ENCODE data around the gene ANO3.

The ANO3 gene

GRCh38 chr11:26583550-26583949 lies 251.6 kb downstream of the ANO3 start:
- H2AFZ ChIP-seq (ENCODE audit: low read length): no peak overlapping the region
- no peaks in the 10 kb centered on the region for H3K9me2 ChIP-seq (replicated peaks; ENCODE audit: low read depth, low read length)
- H4K20me1 ChIP-seq (ENCODE audit: insufficient read depth, low read length, poor library complexity, severe bottlenecking): no peaks in the 10 kb centered on the region
- H3K9me3 ChIP-seq (ENCODE audit: insufficient read depth, low read depth, low read length): no peaks in the 10 kb centered on the region
- no peaks in the 10 kb centered on the region for H3K79me2 ChIP-seq (ENCODE audit: insufficient read depth, low read length)
- no peaks in the 10 kb centered on the region for H3F3A ChIP-seq (ENCODE audit: low read depth)
- H3K4me3 ChIP-seq (ENCODE audit: low read length, poor library complexity, severe bottlenecking): no peak overlapping the region
- H3K4me1 ChIP-seq (ENCODE audit: insufficient read depth, low read length, poor library complexity, severe bottlenecking): no peaks in the 10 kb centered on the region
- H3K9ac ChIP-seq (ENCODE audit: low read depth, low read length, poor library complexity, severe bottlenecking): no peak overlapping the region
- no peaks in the 10 kb centered on the region for H3K27me3 ChIP-seq (ENCODE audit: insufficient read depth, low read length, poor library complexity, severe bottlenecking)
- H3K36me3 ChIP-seq (ENCODE audit: insufficient read depth, low read length): no peaks in the 10 kb centered on the region
- H3K4me2 ChIP-seq (ENCODE audit: low read depth, low read length, poor library complexity, severe bottlenecking): no peak overlapping the region
- TF ChIP-seq, protein P1, sequence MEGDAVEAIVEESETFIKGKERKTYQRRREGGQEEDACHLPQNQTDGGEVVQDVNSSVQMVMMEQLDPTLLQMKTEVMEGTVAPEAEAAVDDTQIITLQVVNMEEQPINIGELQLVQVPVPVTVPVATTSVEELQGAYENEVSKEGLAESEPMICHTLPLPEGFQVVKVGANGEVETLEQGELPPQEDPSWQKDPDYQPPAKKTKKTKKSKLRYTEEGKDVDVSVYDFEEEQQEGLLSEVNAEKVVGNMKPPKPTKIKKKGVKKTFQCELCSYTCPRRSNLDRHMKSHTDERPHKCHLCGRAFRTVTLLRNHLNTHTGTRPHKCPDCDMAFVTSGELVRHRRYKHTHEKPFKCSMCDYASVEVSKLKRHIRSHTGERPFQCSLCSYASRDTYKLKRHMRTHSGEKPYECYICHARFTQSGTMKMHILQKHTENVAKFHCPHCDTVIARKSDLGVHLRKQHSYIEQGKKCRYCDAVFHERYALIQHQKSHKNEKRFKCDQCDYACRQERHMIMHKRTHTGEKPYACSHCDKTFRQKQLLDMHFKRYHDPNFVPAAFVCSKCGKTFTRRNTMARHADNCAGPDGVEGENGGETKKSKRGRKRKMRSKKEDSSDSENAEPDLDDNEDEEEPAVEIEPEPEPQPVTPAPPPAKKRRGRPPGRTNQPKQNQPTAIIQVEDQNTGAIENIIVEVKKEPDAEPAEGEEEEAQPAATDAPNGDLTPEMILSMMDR (conservative IDR thresholded peaks at IDR 0.05; ENCODE audit: low read length): no peak
- TF ChIP-seq EZH2phosphoT487 (IDR thresholded peaks at IDR 0.05; ENCODE audit: borderline replicate concordance): no peak

- H3K79me2 ChIP-seq (ENCODE audit: insufficient read depth, low read length): no peaks in the 10 kb centered on the region
- no peak overlapping the region for H3K9ac ChIP-seq (ENCODE audit: low read depth, low read length, poor library complexity, severe bottlenecking)
- no peaks in the 10 kb centered on the region for H3K9me3 ChIP-seq (ENCODE audit: insufficient read depth, low read depth, low read length)
- H3F3A ChIP-seq (ENCODE audit: low read depth): no peaks in the 10 kb centered on the region
- H3K4me2 ChIP-seq (ENCODE audit: low read depth, low read length, poor library complexity, severe bottlenecking): no peak overlapping the region
- no peaks in the 10 kb centered on the region for H3K36me3 ChIP-seq (ENCODE audit: insufficient read depth, low read length)
- H3K4me3 ChIP-seq (ENCODE audit: low read length, poor library complexity, severe bottlenecking): no peak overlapping the region
- TF ChIP-seq, protein P1 (conservative IDR thresholded peaks at IDR 0.05; ENCODE audit: low read length): no peak
- TF ChIP-seq EZH2phosphoT487 (IDR thresholded peaks at IDR 0.05; ENCODE audit: borderline replicate concordance): no peak
- no peaks in the 10 kb centered on the region for H3K9me2 ChIP-seq (replicated peaks; ENCODE audit: low read depth, low read length)
- H2AFZ ChIP-seq (ENCODE audit: low read length): no peak overlapping the region
- H3K4me1 ChIP-seq (ENCODE audit: insufficient read depth, low read length, poor library complexity, severe bottlenecking): no peaks in the 10 kb centered on the region
- no peaks in the 10 kb centered on the region for H3K27me3 ChIP-seq (ENCODE audit: insufficient read depth, low read length, poor library complexity, severe bottlenecking)
- no peaks in the 10 kb centered on the region for H4K20me1 ChIP-seq (ENCODE audit: insufficient read depth, low read length, poor library complexity, severe bottlenecking)
Measured at GRCh38 chr11:26584818-26585217, 252.9 kb downstream of the ANO3 start.

DNA sequence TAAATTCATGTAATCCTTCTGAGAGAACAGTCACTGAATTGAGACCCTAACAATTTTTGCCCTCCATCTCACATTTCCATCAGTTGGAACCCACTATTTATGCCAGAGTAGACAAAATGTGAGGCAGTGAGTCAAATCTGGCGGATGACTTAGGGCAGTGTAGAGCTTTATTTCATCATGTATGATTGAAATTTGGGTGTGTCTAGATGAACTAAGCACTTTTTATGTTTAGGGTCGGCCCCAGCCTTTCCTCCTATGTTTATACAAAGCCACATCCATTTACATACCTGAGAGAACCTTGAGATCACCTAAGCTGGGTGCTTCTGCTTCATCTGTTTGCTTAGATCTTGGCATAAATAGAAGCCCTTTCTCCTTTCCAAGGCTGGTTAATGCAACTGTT lies 255.1 kb downstream of the ANO3 start:
- Histone ChIP-seq H3K27me3 (ENCODE audit: insufficient read depth, low read length, poor library complexity, severe bottlenecking) (no peaks in the 10 kb centered on the region), H3K36me3 (ENCODE audit: insufficient read depth, low read length) (no peaks in the 10 kb centered on the region), H3K9ac (ENCODE audit: low read depth, low read length, poor library complexity, severe bottlenecking) (no peak overlapping the region), H3K4me3 (ENCODE audit: low read length, poor library complexity, severe bottlenecking) (no peak overlapping the region), H3K4me2 (ENCODE audit: low read depth, low read length, poor library complexity, severe bottlenecking) (no peak overlapping the region), H3F3A (ENCODE audit: low read depth) (no peaks in the 10 kb centered on the region), H3K4me1 (ENCODE audit: insufficient read depth, low read length, poor library complexity, severe bottlenecking) (no peaks in the 10 kb centered on the region), H3K79me2 (ENCODE audit: insufficient read depth, low read length) (no peaks in the 10 kb centered on the region), H2AFZ (ENCODE audit: low read length) (no peak overlapping the region), H3K9me2 (replicated peaks; ENCODE audit: low read depth, low read length) (no peaks in the 10 kb centered on the region), H4K20me1 (ENCODE audit: insufficient read depth, low read length, poor library complexity, severe bottlenecking) (no peaks in the 10 kb centered on the region), H3K9me3 (ENCODE audit: insufficient read depth, low read depth, low read length) (no peaks in the 10 kb centered on the region)
- TF ChIP-seq, protein P1 (conservative IDR thresholded peaks at IDR 0.05; ENCODE audit: low read length): no peak
- TF ChIP-seq EZH2phosphoT487 (IDR thresholded peaks at IDR 0.05; ENCODE audit: borderline replicate concordance): no peak
